H9 (cell line): ENCODE measurements around the gene TPBGL. TPM values are rescaled to one million over a fixed set of nuclear protein-coding genes. Genes with fewer than 3 reads are reported as not detected.
A peak's percentile ranks its signal among the peaks of the same experiment; 100 is the strongest.

Experiments
- DNase-seq: peaks from one replicate; pipeline ENCODE4 v3.0.0-alpha.2; 2017
- H2AFZ ChIP-seq: one replicate; pipeline ENCODE4 v1.6.1; 2013; ENCODE audit warnings: mild to moderate bottlenecking, low read length, control low read depth, moderate library complexity
- H2AK5ac ChIP-seq: 2 replicates; pipeline ENCODE4 v1.6.1; 2013; ENCODE audit warnings: low read length, control low read depth, mixed read lengths; ENCODE audit not compliant: insufficient read length
- H2BK120ac ChIP-seq: one replicate; pipeline ENCODE4 v1.6.1; 2013; ENCODE audit warnings: low read depth, mild to moderate bottlenecking, low read length, control low read depth, inconsistent platforms; ENCODE audit not compliant: poor library complexity, severe bottlenecking
- H2BK12ac ChIP-seq: 2 replicates; pipeline ENCODE4 v1.6.1; 2013; ENCODE audit warnings: low read length, control low read depth, mixed read lengths, low read depth; ENCODE audit not compliant: insufficient read length
- H2BK15ac ChIP-seq: 2 replicates; pipeline ENCODE4 v1.6.1; 2013; ENCODE audit warnings: low read depth, low read length, control low read depth
- H2BK20ac ChIP-seq: one replicate; pipeline ENCODE4 v1.6.1; 2013; ENCODE audit warnings: low read depth, mild to moderate bottlenecking, low read length, control low read depth, inconsistent platforms; ENCODE audit not compliant: poor library complexity, severe bottlenecking
- H2BK5ac ChIP-seq: 2 replicates; pipeline ENCODE4 v1.6.1; 2013; ENCODE audit warnings: low read length, control low read depth, mixed read lengths; ENCODE audit not compliant: insufficient read length
- H3K14ac ChIP-seq: 2 replicates; pipeline ENCODE4 v1.6.1; 2013; ENCODE audit warnings: low read length, control low read depth; ENCODE audit not compliant: insufficient read depth
- H3K18ac ChIP-seq: 2 replicates; pipeline ENCODE4 v1.6.1; 2013; ENCODE audit warnings: low read depth, mild to moderate bottlenecking, mixed read lengths, low read length, control low read depth; ENCODE audit not compliant: insufficient read length
- H3K23ac ChIP-seq: 2 replicates; pipeline ENCODE4 v1.6.1; 2013; ENCODE audit warnings: low read length, control low read depth, mixed read lengths, low read depth; ENCODE audit not compliant: insufficient read length
- H3K23me2 ChIP-seq: 2 replicates; pipeline ENCODE4 v1.6.1; 2013; ENCODE audit warnings: low read depth, mild to moderate bottlenecking, mixed read lengths, low read length, control low read depth; ENCODE audit not compliant: insufficient read length, poor library complexity, severe bottlenecking
- H3K27ac ChIP-seq: 2 replicates; pipeline ENCODE4 v1.5.1; 2013; ENCODE audit warnings: low read length, control low read depth, mixed read lengths, low read depth; ENCODE audit not compliant: insufficient read length
- H3K27me3 ChIP-seq: 2 replicates; pipeline ENCODE4 v1.6.1; 2013; ENCODE audit warnings: low read length, control low read depth, inconsistent platforms; ENCODE audit not compliant: insufficient read depth
- H3K4ac ChIP-seq: 2 replicates; pipeline ENCODE4 v1.6.1; 2013; ENCODE audit warnings: low read depth, mild to moderate bottlenecking, control low read depth, inconsistent platforms, low read length, moderate library complexity
- H3K4me1 ChIP-seq: 2 replicates; pipeline ENCODE4 v1.6.1; 2013; ENCODE audit warnings: low read length, control low read depth, inconsistent platforms; ENCODE audit not compliant: insufficient read depth
- H3K4me2 ChIP-seq: 2 replicates; pipeline ENCODE4 v1.6.1; 2013; ENCODE audit warnings: low read length, control low read depth, mixed read lengths; ENCODE audit not compliant: insufficient read length, insufficient read depth
- H3K56ac ChIP-seq: 2 replicates; pipeline ENCODE4 v1.6.1; 2013; ENCODE audit warnings: low read depth, mild to moderate bottlenecking, mixed read lengths, low read length, control low read depth; ENCODE audit not compliant: insufficient read length
- H3K79me1 ChIP-seq: 2 replicates; pipeline ENCODE4 v1.6.1; 2013; ENCODE audit warnings: low read depth, mild to moderate bottlenecking, moderate library complexity, low read length, control low read depth, inconsistent platforms; ENCODE audit not compliant: insufficient read depth, poor library complexity, severe bottlenecking
- H3K79me2 ChIP-seq: 2 replicates; pipeline ENCODE4 v1.6.1; 2013; ENCODE audit warnings: low read length, control low read depth, inconsistent platforms; ENCODE audit not compliant: insufficient read depth
- H3K9ac ChIP-seq: 2 replicates; pipeline ENCODE4 v1.6.1; 2013; ENCODE audit warnings: low read length, control low read depth, mixed read lengths; ENCODE audit not compliant: insufficient read length; ENCODE audit errors: extremely low read depth
- H3K9me3 ChIP-seq: one replicate; pipeline ENCODE4 v1.6.1; 2013; ENCODE audit warnings: low read depth, low read length, inconsistent platforms; ENCODE audit not compliant: control insufficient read depth
- H3T11ph ChIP-seq: one replicate; pipeline ENCODE4 v1.6.1; 2013; ENCODE audit warnings: mild to moderate bottlenecking, low read length, control low read depth, inconsistent platforms
- H4K20me1 ChIP-seq: one replicate; pipeline ENCODE4 v1.6.1; 2013; ENCODE audit not compliant: control insufficient read depth, insufficient read length, insufficient read depth
- H4K5ac ChIP-seq: 2 replicates; pipeline ENCODE4 v1.6.1; 2013; ENCODE audit warnings: low read depth, mild to moderate bottlenecking, mixed read lengths, low read length, control low read depth; ENCODE audit not compliant: insufficient read length
- H4K8ac ChIP-seq: replicated peaks from 2 replicates; pipeline ENCODE4 v1.6.1; 2013; ENCODE audit warnings: low read length, control low read depth, mixed read lengths, low read depth; ENCODE audit not compliant: insufficient read length
- H4K91ac ChIP-seq: 2 replicates; pipeline ENCODE4 v1.6.1; 2013; ENCODE audit warnings: low read depth, mild to moderate bottlenecking, moderate library complexity, mixed read lengths, low read length, control low read depth; ENCODE audit not compliant: insufficient read length
- H3K27ac Mint-ChIP-seq, 3 experiments: 2 replicates in 2 of 3; 3 replicates in 1 of 3; pipeline ENCODE4 v1.8.0; 2020 to 2021; ENCODE audit warnings: mixed read lengths in 3 of 3, mild to moderate bottlenecking in 1 of 3, moderate library complexity in 1 of 3
- H3K27me3 Mint-ChIP-seq: 2 replicates; pipeline ENCODE4 v1.8.0; 2021; ENCODE audit warnings: low read depth, mild to moderate bottlenecking, moderate library complexity, mixed read lengths
- H3K36me3 Mint-ChIP-seq, 3 experiments: 2 replicates in 2 of 3; 3 replicates in 1 of 3; pipeline ENCODE4 v1.8.0; 2020 to 2021; ENCODE audit warnings: low read depth in 3 of 3, mixed read lengths in 3 of 3; ENCODE audit not compliant: insufficient read depth in 1 of 3
- H3K4me1 Mint-ChIP-seq, 2 experiments: 2 replicates each; pipeline ENCODE4 v1.8.0; 2020; ENCODE audit warnings: mixed read lengths in 2 of 2
- H3K4me3 Mint-ChIP-seq, 2 experiments: 2 replicates in 1 of 2; 3 replicates in 1 of 2; pipeline ENCODE4 v1.8.0; 2020 to 2021; ENCODE audit warnings: mild to moderate bottlenecking in 2 of 2, mixed read lengths in 2 of 2, moderate library complexity in 1 of 2
- H3K9me3 Mint-ChIP-seq, 2 experiments: 2 replicates in 1 of 2; 3 replicates in 1 of 2; pipeline ENCODE4 v1.8.0; 2020; ENCODE audit warnings: mild to moderate bottlenecking in 2 of 2, mixed read lengths in 2 of 2, moderate library complexity in 1 of 2
- WGBS: extraction: QIAGEN DNeasy Blood & Tissue Kit; methylation state at CpG from one replicate; pipeline ENCODE4 v1.1.7; 2013; ENCODE audit warnings: missing lambda C conversion rate, low lambda C conversion rate, mixed read lengths; ENCODE audit not compliant: insufficient read length; ENCODE audit errors: extremely low coverage; 5-methylcytosine and 5-hydroxymethylcytosine counted together
- total RNA-seq: library from RNA; stranded (reverse); gene quantifications from 2 replicates; pipeline ENCODE4 v1.2.1, GENCODE V29; 2021
- TF ChIP-seq, protein P1 (sequence below): fragments of 200-600 bp; sonication (generic); conservative IDR thresholded peaks from 3 replicates; pipeline ENCODE4 v1.8.0; 2021; ENCODE audit warnings: antibody characterized with exemption, mild to moderate bottlenecking

Gene TPBGL
- total RNA-seq, 1 experiment from 2014 or later = 0.61 TPM

DNA sequence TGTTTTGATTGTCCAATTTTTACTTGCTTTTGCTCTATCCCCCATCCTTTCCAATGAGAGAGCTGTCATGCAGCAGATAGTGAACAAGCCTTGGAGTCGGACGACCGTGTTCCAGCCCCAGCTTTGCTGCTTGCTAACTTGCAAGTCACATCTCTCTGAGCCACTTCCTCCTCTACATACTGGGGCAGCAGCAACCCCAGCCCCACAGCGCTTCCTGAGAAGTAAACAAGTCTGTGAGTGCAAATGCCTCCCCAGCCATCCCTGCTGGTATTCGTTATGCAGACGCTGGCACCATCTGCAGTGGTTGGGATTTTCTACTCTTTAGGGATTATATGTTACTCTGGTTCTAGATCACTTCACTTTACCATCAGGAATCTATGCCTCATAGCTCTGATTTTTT, 35.0 kb downstream of the TPBGL start:
- H3K27me3 Mint-ChIP-seq = no peaks in the 10 kb centered on the region; the same call in none of the 2 replicates
- Histone ChIP-seq H3K14ac (no peak overlapping the region), H3K23ac (no peak overlapping the region), H4K5ac (no peak overlapping the region), H2BK15ac (no peak overlapping the region), H3K27ac (no peak overlapping the region), H3K9ac (no peak overlapping the region), H2BK120ac (no peak overlapping the region), H2BK20ac (no peak overlapping the region), H3K18ac (no peak overlapping the region), H3K79me1 (no peaks in the 10 kb centered on the region), H4K91ac (no peak overlapping the region), H3K27me3 (no peaks in the 10 kb centered on the region), H3K4me2 (no peak overlapping the region), H3T11ph (no peak overlapping the region), H2AK5ac (no peak overlapping the region), H4K20me1 (no peaks in the 10 kb centered on the region), H3K56ac (no peak overlapping the region), H4K8ac (no peak overlapping the region), H3K23me2 (no peaks in the 10 kb centered on the region), H3K79me2 (no peaks in the 10 kb centered on the region), H2BK12ac (no peak overlapping the region), H2BK5ac (no peak overlapping the region), H3K4me1 (no peaks in the 10 kb centered on the region), H3K9me3 (no peaks in the 10 kb centered on the region), H2AFZ (no peak overlapping the region), H3K4ac (no peak overlapping the region)
- H3K36me3 Mint-ChIP-seq = peaks cover 0 to 19% (median 2%) of the 10 kb centered on the region in 3 experiments; a peak in 2 of 7 replicates
- TF ChIP-seq, protein P1, sequence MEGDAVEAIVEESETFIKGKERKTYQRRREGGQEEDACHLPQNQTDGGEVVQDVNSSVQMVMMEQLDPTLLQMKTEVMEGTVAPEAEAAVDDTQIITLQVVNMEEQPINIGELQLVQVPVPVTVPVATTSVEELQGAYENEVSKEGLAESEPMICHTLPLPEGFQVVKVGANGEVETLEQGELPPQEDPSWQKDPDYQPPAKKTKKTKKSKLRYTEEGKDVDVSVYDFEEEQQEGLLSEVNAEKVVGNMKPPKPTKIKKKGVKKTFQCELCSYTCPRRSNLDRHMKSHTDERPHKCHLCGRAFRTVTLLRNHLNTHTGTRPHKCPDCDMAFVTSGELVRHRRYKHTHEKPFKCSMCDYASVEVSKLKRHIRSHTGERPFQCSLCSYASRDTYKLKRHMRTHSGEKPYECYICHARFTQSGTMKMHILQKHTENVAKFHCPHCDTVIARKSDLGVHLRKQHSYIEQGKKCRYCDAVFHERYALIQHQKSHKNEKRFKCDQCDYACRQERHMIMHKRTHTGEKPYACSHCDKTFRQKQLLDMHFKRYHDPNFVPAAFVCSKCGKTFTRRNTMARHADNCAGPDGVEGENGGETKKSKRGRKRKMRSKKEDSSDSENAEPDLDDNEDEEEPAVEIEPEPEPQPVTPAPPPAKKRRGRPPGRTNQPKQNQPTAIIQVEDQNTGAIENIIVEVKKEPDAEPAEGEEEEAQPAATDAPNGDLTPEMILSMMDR = no peak
- H3K27ac Mint-ChIP-seq = peak overlapping the region in 1 of 3 experiments; percentile 75; a peak in 2 of 7 replicates
- H3K4me3 Mint-ChIP-seq = peak overlapping the region in 1 of 2 experiments; percentile 21; a peak in 2 of 5 replicates
- peak; percentile 26 for DNase-seq
- no peaks in the 10 kb centered on the region; a peak in 1 of 5 replicates for H3K9me3 Mint-ChIP-seq
- peaks cover 9 to 12% of the 10 kb centered on the region in 2 experiments for H3K4me1 Mint-ChIP-seq
- no CpG with 5 or more reads among the region's 6 CpGs for WGBS
